OCI-LY1 (cell line): ENCODE measurements around the gene WBP2.

ENCODE experiments used
- H2AFZ ChIP-seq: fragments of 200-600 bp; sonication (generic), shearing (Covaris generic); 2 replicates; pipeline ENCODE4 v1.6.0; 2014; ENCODE audit warnings: antibody characterized with exemption, mild to moderate bottlenecking, low read length
- H3F3A ChIP-seq: fragments of 200-600 bp; sonication (generic), shearing (Covaris generic); 2 replicates; pipeline ENCODE4 v1.6.0; 2014; ENCODE audit warnings: mild to moderate bottlenecking, antibody characterized with exemption, low read length, moderate library complexity; ENCODE audit not compliant: insufficient read depth
- H3K27ac ChIP-seq: fragments of 200-600 bp; sonication (generic); 2 replicates; pipeline ENCODE4 v1.5.1; 2014; ENCODE audit warnings: low read length, mixed run types, mild to moderate bottlenecking, low read depth; ENCODE audit not compliant: poor library complexity, severe bottlenecking
- H3K27me3 ChIP-seq: fragments of 200-600 bp; sonication (generic); 2 replicates; pipeline ENCODE4 v1.6.0; 2014; ENCODE audit warnings: antibody characterized with exemption, mild to moderate bottlenecking, low read length, moderate library complexity; ENCODE audit not compliant: insufficient read depth
- H3K36me3 ChIP-seq: fragments of 200-600 bp; sonication (generic); 2 replicates; pipeline ENCODE4 v1.6.1; 2014; ENCODE audit warnings: mild to moderate bottlenecking, antibody characterized with exemption, low read length, moderate library complexity, mixed read lengths; ENCODE audit not compliant: insufficient read depth
- H3K4me1 ChIP-seq: fragments of 200-600 bp; sonication (generic); 2 replicates; pipeline ENCODE4 v1.5.1; 2014; ENCODE audit warnings: mild to moderate bottlenecking, low read length, moderate library complexity; ENCODE audit not compliant: insufficient read depth, severe bottlenecking
- H3K4me2 ChIP-seq: fragments of 200-600 bp; sonication (generic), shearing (Covaris generic); 2 replicates; pipeline ENCODE4 v1.6.1; 2014; ENCODE audit warnings: low read length
- H3K4me3 ChIP-seq: fragments of 200-600 bp; sonication (generic); 2 replicates; pipeline ENCODE4 v1.5.1; 2014; ENCODE audit warnings: low read length, low read depth, mild to moderate bottlenecking, mixed read lengths; ENCODE audit not compliant: poor library complexity, severe bottlenecking
- H3K79me2 ChIP-seq: fragments of 200-600 bp; shearing (Covaris generic); 2 replicates; pipeline ENCODE4 v1.6.1; 2016; ENCODE audit warnings: mixed run types, low read length, mixed read lengths; ENCODE audit not compliant: insufficient read depth
- H3K9ac ChIP-seq: fragments of 200-600 bp; sonication (generic), shearing (Covaris generic); 2 replicates; pipeline ENCODE4 v1.6.1; 2014; ENCODE audit warnings: mild to moderate bottlenecking, low read length, mixed read lengths
- H3K9me2 ChIP-seq: fragments of 200-600 bp; sonication (generic), shearing (Covaris generic); 2 replicates; pipeline ENCODE4 v1.6.1; 2014; ENCODE audit warnings: low read depth, mild to moderate bottlenecking, low read length, mixed read lengths
- H3K9me3 ChIP-seq: fragments of 200-600 bp; shearing (Covaris generic); 2 replicates; pipeline ENCODE4 v1.6.1; 2014; ENCODE audit warnings: low read length, mixed read lengths
- H4K20me1 ChIP-seq: fragments of 200-600 bp; sonication (generic), shearing (Covaris generic); 2 replicates; pipeline ENCODE4 v1.6.0; 2016; ENCODE audit warnings: mild to moderate bottlenecking, low read length; ENCODE audit not compliant: insufficient read depth
- EZH2 ChIP-seq: fragments of 200-600 bp; sonication (generic), shearing (Covaris generic); IDR thresholded peaks from 2 replicates; pipeline ENCODE4 v1.8.0; 2017; ENCODE audit warnings: borderline replicate concordance, mixed run types, mild to moderate bottlenecking, antibody characterized with exemption, low read length, moderate library complexity, mixed read lengths
- TF ChIP-seq, protein P1 (sequence below): fragments of 200-600 bp; sonication (generic), shearing (Covaris generic); IDR thresholded peaks from 2 replicates; pipeline ENCODE4 v1.5.1; 2017; ENCODE audit warnings: mild to moderate bottlenecking, antibody characterized with exemption, low read length, moderate library complexity, mixed read lengths

Gene WBP2

DNA sequence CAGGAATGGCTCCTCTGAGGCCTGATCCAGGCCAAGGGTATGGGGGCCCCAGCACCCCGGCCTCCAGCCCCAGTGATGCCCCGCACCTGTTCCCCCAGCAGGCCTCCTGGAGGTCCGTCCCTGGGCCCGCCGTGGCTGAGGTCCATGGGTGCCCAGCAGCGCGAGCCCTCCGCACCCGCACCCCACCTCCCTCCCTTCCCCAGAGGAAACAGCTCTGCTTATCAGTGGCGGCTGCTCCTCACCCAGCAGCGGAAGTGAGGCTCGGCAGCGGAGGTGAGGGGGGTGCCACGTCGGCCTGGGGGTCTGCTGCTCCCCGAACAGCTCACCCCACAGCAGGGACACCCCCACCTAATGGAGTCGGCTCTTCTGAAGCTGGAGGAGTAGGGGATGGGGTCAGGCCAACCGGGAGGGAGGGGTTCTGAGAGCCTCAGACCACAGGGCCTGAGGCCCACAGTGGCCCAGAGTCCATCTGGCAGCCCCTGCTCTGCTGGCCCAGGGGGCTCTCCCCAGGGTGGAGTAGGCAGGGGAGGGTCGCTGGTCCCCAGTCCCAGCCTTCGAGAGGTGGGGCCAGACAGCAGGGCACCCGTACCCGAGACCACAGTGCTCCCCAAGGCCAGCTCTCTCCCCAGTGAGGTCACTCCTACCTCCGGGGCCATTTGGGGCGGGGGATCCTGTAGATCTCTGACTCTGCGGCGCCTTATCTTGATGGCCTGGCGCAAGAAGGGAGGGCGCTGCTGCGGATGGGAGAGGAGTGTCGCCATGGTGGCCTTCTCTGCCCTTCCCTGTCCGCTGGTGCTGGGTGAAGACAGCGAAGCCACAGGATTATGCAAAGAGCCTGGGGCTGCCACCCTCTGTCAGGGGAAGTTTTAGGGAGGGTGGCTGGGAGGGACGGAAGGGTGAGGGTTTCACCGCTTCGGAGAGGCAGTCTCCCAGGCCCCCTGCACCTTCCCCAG, 11.3 kb downstream of the WBP2 start, which contains the start of gene UNC13D:
UNC13D (minus strand) TSS at position 828 of the 953 bp plus-strand sequence; CDS start at position 761, 67 bp downstream.
- Histone ChIP-seq H2AFZ (no peak within 1 kb of the TSS), H3K9ac (no peak within 1 kb of the TSS), H3K4me2 (no peak within 1 kb of the TSS), H3F3A (no peaks in the 10 kb centered on the region), H3K4me3 (no peak within 1 kb of the TSS), H3K27me3 (no peaks in the 10 kb centered on the region; the same call in 1 of the 2 replicates), H3K4me1 (peaks cover 6% of the 10 kb centered on the region), H3K79me2 (no peaks in the 10 kb centered on the region), H3K36me3 (peaks cover 29% of the 10 kb centered on the region; the same call in 1 of the 2 replicates), H3K27ac (no peak within 1 kb of the TSS), H3K9me3 (no peaks in the 10 kb centered on the region), H4K20me1 (no peaks in the 10 kb centered on the region), H3K9me2 (no peaks in the 10 kb centered on the region)
- no peak for TF ChIP-seq EZH2
- TF ChIP-seq, protein P1, sequence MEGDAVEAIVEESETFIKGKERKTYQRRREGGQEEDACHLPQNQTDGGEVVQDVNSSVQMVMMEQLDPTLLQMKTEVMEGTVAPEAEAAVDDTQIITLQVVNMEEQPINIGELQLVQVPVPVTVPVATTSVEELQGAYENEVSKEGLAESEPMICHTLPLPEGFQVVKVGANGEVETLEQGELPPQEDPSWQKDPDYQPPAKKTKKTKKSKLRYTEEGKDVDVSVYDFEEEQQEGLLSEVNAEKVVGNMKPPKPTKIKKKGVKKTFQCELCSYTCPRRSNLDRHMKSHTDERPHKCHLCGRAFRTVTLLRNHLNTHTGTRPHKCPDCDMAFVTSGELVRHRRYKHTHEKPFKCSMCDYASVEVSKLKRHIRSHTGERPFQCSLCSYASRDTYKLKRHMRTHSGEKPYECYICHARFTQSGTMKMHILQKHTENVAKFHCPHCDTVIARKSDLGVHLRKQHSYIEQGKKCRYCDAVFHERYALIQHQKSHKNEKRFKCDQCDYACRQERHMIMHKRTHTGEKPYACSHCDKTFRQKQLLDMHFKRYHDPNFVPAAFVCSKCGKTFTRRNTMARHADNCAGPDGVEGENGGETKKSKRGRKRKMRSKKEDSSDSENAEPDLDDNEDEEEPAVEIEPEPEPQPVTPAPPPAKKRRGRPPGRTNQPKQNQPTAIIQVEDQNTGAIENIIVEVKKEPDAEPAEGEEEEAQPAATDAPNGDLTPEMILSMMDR: no peak

DNA sequence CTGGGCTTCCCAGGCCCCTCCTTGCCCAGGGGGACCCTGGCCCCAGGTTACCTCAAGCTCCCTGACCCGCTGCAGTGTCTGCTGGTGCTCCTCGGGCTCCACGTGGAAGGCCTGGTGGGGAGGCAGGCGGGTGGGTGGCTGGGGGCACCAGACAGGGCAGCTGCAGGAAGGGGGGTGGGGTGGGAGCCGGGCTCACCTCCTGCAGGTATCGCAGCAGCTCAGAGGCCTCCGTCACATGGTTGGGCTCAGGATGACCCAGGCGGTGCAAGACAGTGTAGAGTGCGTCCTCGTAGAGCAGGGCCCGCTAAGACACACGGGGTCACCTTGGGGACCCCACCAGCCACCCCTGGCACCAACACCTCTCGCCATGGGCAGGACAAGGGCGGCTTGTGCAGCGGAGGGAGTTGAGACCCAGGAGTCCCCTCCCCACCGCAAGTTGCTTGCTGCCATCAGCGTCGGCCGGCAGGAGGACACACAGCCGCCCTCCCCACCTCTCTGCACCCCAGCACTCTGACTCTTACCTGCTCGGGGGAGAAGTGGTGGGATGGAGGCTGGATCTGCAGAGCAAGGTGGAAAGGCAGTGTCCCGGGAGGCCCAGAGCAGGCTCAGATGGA, 12.1 kb downstream of the WBP2 start:
- no peak overlapping the region for H3K9ac ChIP-seq
- H3K79me2 ChIP-seq: no peaks in the 10 kb centered on the region
- H3K4me2 ChIP-seq: no peak overlapping the region
- H3K9me3 ChIP-seq: no peaks in the 10 kb centered on the region
- H3K27ac ChIP-seq: no peak overlapping the region
- H3K9me2 ChIP-seq: no peaks in the 10 kb centered on the region
- H3K27me3 ChIP-seq: no peaks in the 10 kb centered on the region; the same call in 1 of the 2 replicates
- no peak overlapping the region for H3K4me3 ChIP-seq
- no peaks in the 10 kb centered on the region for H4K20me1 ChIP-seq
- peaks cover 6% of the 10 kb centered on the region for H3K4me1 ChIP-seq
- H3F3A ChIP-seq: no peaks in the 10 kb centered on the region
- H3K36me3 ChIP-seq: peaks cover 23% of the 10 kb centered on the region; the same call in 1 of the 2 replicates
- no peak overlapping the region for H2AFZ ChIP-seq
- TF ChIP-seq, protein P1: no peak
- no peak for TF ChIP-seq EZH2

DNA sequence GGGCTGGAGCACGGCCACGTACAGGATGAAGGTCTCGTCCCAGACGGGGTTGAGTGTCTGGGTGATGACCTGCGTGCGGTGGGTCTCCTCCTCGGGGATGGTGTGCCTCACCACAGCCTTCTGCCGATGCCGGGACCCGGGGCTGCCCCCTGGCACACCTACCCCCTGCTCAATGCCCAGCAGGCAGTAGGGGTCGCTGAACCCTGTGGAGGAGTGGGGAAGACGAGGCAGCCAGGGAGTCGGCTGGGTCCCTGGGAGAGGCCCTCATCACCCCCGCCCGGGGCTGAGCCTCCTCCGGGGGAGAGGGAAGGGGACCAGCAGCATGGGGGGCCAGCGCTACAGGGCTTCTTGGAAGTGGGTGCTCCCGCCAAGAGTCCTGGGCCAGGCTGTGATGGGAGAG, 12.7 kb downstream of the WBP2 start:
- no peak overlapping the region for H3K4me2 ChIP-seq
- H2AFZ ChIP-seq: no peak overlapping the region
- no peak overlapping the region for H3K9ac ChIP-seq
- H3K36me3 ChIP-seq: peaks cover 17% of the 10 kb centered on the region; the same call in 1 of the 2 replicates
- no peaks in the 10 kb centered on the region; the same call in 1 of the 2 replicates for H3K27me3 ChIP-seq
- TF ChIP-seq EZH2: no peak
- TF ChIP-seq, protein P1: no peak
- H3K9me2 ChIP-seq: no peaks in the 10 kb centered on the region
- no peak overlapping the region for H3K27ac ChIP-seq
- H3K4me1 ChIP-seq: peaks cover 6% of the 10 kb centered on the region
- H3K4me3 ChIP-seq: no peak overlapping the region
- H4K20me1 ChIP-seq: no peaks in the 10 kb centered on the region
- no peaks in the 10 kb centered on the region for H3K79me2 ChIP-seq
- H3K9me3 ChIP-seq: no peaks in the 10 kb centered on the region
- no peaks in the 10 kb centered on the region for H3F3A ChIP-seq
